DOHH2 (cell line): ENCODE measurements around the gene FXYD4.

Experiments used
- H3F3A ChIP-seq: fragments of 200-600 bp; sonication (generic), shearing (Covaris generic); 2 replicates; pipeline ENCODE4 v1.6.0; 2016; ENCODE audit warnings: antibody characterized with exemption, mild to moderate bottlenecking; ENCODE audit not compliant: control insufficient read depth, insufficient read depth
- H3K27ac ChIP-seq: fragments of 200-600 bp; sonication (generic); 2 replicates; pipeline ENCODE4 v1.5.1; 2014; ENCODE audit warnings: low read depth, mild to moderate bottlenecking, low read length, moderate library complexity
- H3K27me3 ChIP-seq: fragments of 200-600 bp; sonication (generic); 2 replicates; pipeline ENCODE4 v1.6.1; 2014; ENCODE audit warnings: mild to moderate bottlenecking, low read length, mixed read lengths; ENCODE audit not compliant: control insufficient read depth
- H3K36me3 ChIP-seq: fragments of 200-600 bp; sonication (generic); 2 replicates; pipeline ENCODE4 v1.6.1; 2014; ENCODE audit warnings: mild to moderate bottlenecking, low read length, moderate library complexity, mixed read lengths; ENCODE audit not compliant: control insufficient read depth
- H3K4me1 ChIP-seq: fragments of 200-600 bp; sonication (generic); 2 replicates; pipeline ENCODE4 v1.6.1; 2014; ENCODE audit warnings: mild to moderate bottlenecking, low read length, mixed read lengths; ENCODE audit not compliant: control insufficient read depth
- H3K4me2 ChIP-seq: fragments of 200-600 bp; sonication (generic); 2 replicates; pipeline ENCODE4 v1.6.0; 2014; ENCODE audit warnings: mild to moderate bottlenecking, low read length, moderate library complexity
- H3K4me3 ChIP-seq: fragments of 200-600 bp; sonication (generic); 2 replicates; pipeline ENCODE4 v1.5.1; 2014; ENCODE audit warnings: mild to moderate bottlenecking, low read length, mixed read lengths
- H3K79me2 ChIP-seq: fragments of 200-600 bp; sonication (generic); 2 replicates; pipeline ENCODE4 v1.6.1; 2014; ENCODE audit warnings: mild to moderate bottlenecking, low read length, mixed read lengths; ENCODE audit not compliant: control insufficient read depth
- H3K9me2 ChIP-seq: fragments of 200-600 bp; sonication (generic); replicated peaks from 2 replicates; pipeline ENCODE4 v1.6.1; 2014; ENCODE audit warnings: mild to moderate bottlenecking, low read length, mixed read lengths; ENCODE audit not compliant: control insufficient read depth
- H3K9me3 ChIP-seq: fragments of 200-600 bp; sonication (generic); 2 replicates; pipeline ENCODE4 v1.6.1; 2014; ENCODE audit warnings: antibody characterized with exemption, low read length, mixed read lengths; ENCODE audit not compliant: control insufficient read depth, insufficient read depth
- H4K20me1 ChIP-seq: fragments of 200-600 bp; sonication (generic); 2 replicates; pipeline ENCODE4 v1.6.0; 2014; ENCODE audit warnings: low read depth, mild to moderate bottlenecking, antibody characterized with exemption, low read length, moderate library complexity; ENCODE audit not compliant: control insufficient read depth, insufficient read depth
- EZH2phosphoT487 ChIP-seq: fragments of 200-600 bp; sonication (generic); IDR thresholded peaks from 2 replicates; pipeline ENCODE4 v1.6.1; 2017; ENCODE audit warnings: borderline replicate concordance, mild to moderate bottlenecking, antibody characterized with exemption, low read length, moderate library complexity, mixed read lengths
- TF ChIP-seq, protein P1 (sequence below): fragments of 200-600 bp; sonication (generic); IDR thresholded peaks from one replicate; pipeline ENCODE4 v1.5.1; 2014; ENCODE audit warnings: antibody characterized with exemption, mild to moderate bottlenecking, low read depth, low read length; ENCODE audit not compliant: poor library complexity, severe bottlenecking

FXYD4 gene, protein sequence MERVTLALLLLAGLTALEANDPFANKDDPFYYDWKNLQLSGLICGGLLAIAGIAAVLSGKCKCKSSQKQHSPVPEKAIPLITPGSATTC

GRCh38 chr10:43371418-43371817, at the start of gene FXYD4:
Gene FXYD4 (plus strand): TSS chr10:43371636. CDS start chr10:43373747, 2,111 bp downstream.
- H3K4me1 ChIP-seq = no peaks in the 10 kb centered on the region

DNA sequence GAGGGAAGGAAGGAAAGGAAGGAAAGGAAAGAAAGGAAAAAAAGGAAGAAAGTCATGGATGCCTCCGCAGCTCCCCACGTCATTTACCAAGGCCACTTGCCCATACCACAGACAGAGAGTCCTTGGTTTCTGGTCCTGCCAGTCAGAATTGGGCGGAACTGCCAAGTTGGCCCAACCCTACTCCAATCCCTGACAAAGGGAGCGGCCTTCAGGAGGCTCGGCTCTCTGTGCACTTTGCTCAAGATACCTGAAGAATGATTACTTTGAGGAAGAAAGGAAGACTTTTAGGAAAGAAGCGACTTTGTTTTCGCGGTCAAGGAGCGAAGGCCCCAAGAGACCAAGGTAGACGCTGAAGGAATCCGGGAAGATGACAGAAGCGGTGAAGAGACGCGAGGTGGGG, 49.1 kb upstream of the FXYD4 start:
- Histone ChIP-seq H3K9me3 (no peaks in the 10 kb centered on the region), H3K4me1 (no peaks in the 10 kb centered on the region), H3K4me3 (no peak overlapping the region), H4K20me1 (no peaks in the 10 kb centered on the region), H3K27ac (no peak overlapping the region), H3K79me2 (no peaks in the 10 kb centered on the region), H3F3A (no peaks in the 10 kb centered on the region), H3K9me2 (no peaks in the 10 kb centered on the region), H3K36me3 (no peaks in the 10 kb centered on the region), H3K27me3 (peaks cover 3% of the 10 kb centered on the region; the same call in 1 of the 2 replicates), H3K4me2 (no peak overlapping the region)
- TF ChIP-seq, protein P1, sequence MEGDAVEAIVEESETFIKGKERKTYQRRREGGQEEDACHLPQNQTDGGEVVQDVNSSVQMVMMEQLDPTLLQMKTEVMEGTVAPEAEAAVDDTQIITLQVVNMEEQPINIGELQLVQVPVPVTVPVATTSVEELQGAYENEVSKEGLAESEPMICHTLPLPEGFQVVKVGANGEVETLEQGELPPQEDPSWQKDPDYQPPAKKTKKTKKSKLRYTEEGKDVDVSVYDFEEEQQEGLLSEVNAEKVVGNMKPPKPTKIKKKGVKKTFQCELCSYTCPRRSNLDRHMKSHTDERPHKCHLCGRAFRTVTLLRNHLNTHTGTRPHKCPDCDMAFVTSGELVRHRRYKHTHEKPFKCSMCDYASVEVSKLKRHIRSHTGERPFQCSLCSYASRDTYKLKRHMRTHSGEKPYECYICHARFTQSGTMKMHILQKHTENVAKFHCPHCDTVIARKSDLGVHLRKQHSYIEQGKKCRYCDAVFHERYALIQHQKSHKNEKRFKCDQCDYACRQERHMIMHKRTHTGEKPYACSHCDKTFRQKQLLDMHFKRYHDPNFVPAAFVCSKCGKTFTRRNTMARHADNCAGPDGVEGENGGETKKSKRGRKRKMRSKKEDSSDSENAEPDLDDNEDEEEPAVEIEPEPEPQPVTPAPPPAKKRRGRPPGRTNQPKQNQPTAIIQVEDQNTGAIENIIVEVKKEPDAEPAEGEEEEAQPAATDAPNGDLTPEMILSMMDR = no peak
- TF ChIP-seq EZH2phosphoT487 = no peak

More at GRCh38 chr10:43371418-43371817, at the start of gene FXYD4:
- Histone ChIP-seq H3K79me2 (no peaks in the 10 kb centered on the region), H3K27me3 (peaks cover 8% of the 10 kb centered on the region), H3K27ac (no peak within 1 kb of the TSS), H3F3A (no peaks in the 10 kb centered on the region), H4K20me1 (no peaks in the 10 kb centered on the region), H3K4me3 (no peak within 1 kb of the TSS), H3K4me2 (no peak within 1 kb of the TSS), H3K36me3 (no peaks in the 10 kb centered on the region), H3K9me2 (no peaks in the 10 kb centered on the region), H3K9me3 (no peaks in the 10 kb centered on the region)
- TF ChIP-seq EZH2phosphoT487 = no peak
- TF ChIP-seq, protein P1 = no peak

- H3K9me3 ChIP-seq = no peaks in the 10 kb centered on the region
- H4K20me1 ChIP-seq = no peaks in the 10 kb centered on the region
- H3K79me2 ChIP-seq = no peaks in the 10 kb centered on the region
- H3F3A ChIP-seq = no peaks in the 10 kb centered on the region
- H3K27ac ChIP-seq = no peak overlapping the region
- no peak overlapping the region for H3K4me3 ChIP-seq
- TF ChIP-seq, protein P1 = no peak
- TF ChIP-seq EZH2phosphoT487 = no peak
- H3K4me1 ChIP-seq = no peaks in the 10 kb centered on the region
- H3K27me3 ChIP-seq = peaks cover 3% of the 10 kb centered on the region; the same call in 1 of the 2 replicates
- H3K4me2 ChIP-seq = no peak overlapping the region
- no peaks in the 10 kb centered on the region for H3K9me2 ChIP-seq
- no peaks in the 10 kb centered on the region for H3K36me3 ChIP-seq
Measured at GRCh38 chr10:43322769-43323168, 48.7 kb upstream of the FXYD4 start.
